ENCODE data around the gene NIPBL. TPM values are rescaled to one million over a fixed set of nuclear protein-coding genes. Genes with fewer than 3 reads are reported as not detected.

NIPBL gene
- total RNA-seq, 1 experiment from 2014 or later, result 124 TPM

- Histone ChIP-seq H3K4me3 (no peak overlapping the region), H4K20me1 (ENCODE audit: insufficient read depth) (no peaks in the 10 kb centered on the region), H3K4me2 (no peak overlapping the region), H3K9me3 (ENCODE audit: insufficient read depth, low read depth) (no peaks in the 10 kb centered on the region), H3K4me1 (replicated peaks; ENCODE audit: insufficient read depth) (no peaks in the 10 kb centered on the region), H3K36me3 (ENCODE audit: low read depth) (no peaks in the 10 kb centered on the region), H3K9me2 (ENCODE audit: insufficient read depth) (no peaks in the 10 kb centered on the region), H2AFZ (no peak overlapping the region), H3F3A (ENCODE audit: insufficient read depth, low read depth) (no peaks in the 10 kb centered on the region), H3K27me3 (ENCODE audit: insufficient read depth, low read depth) (no peaks in the 10 kb centered on the region), H3K27ac (no peak overlapping the region), H3K79me2 (ENCODE audit: low read depth) (no peaks in the 10 kb centered on the region)
- DNase-seq, result no peak
- BruUV-seq (replicated peaks), result no TSS peak
- ChIA-PET POLR2A (ENCODE audit: unreplicated experiment) (no interaction called here), CTCF (no interaction called here)
- TF ChIP-seq CTCF (conservative IDR thresholded peaks at IDR 0.05), result no peak
- TF ChIP-seq EZH2 (IDR thresholded peaks at IDR 0.05; ENCODE audit: low read depth), result no peak
- intact Hi-C loops (cut with micrococcal nuclease; ENCODE audit: unreplicated experiment), result no loop called here
Observed at GRCh38 chr5:37111426-37112382, 235.1 kb downstream of the NIPBL start.

- no peaks in the 10 kb centered on the region for H3K9me3 ChIP-seq (ENCODE audit: insufficient read depth, low read depth)
- H3K9me2 ChIP-seq (ENCODE audit: insufficient read depth), result no peaks in the 10 kb centered on the region
- no TSS peak for BruUV-seq (replicated peaks)
- POLR2A ChIA-PET (ENCODE audit: unreplicated experiment), result no interaction called here
- intact Hi-C loops (cut with micrococcal nuclease; ENCODE audit: unreplicated experiment), result no loop called here
- TF ChIP-seq EZH2 (IDR thresholded peaks at IDR 0.05; ENCODE audit: low read depth) (no peak), CTCF (conservative IDR thresholded peaks at IDR 0.05) (no peak)
- no peak for DNase-seq
- no peak overlapping the region for H3K27ac ChIP-seq
- no peak overlapping the region for H2AFZ ChIP-seq
- H3F3A ChIP-seq (ENCODE audit: insufficient read depth, low read depth), result no peaks in the 10 kb centered on the region
- H3K4me3 ChIP-seq, result no peak overlapping the region
- no peaks in the 10 kb centered on the region for H3K27me3 ChIP-seq (ENCODE audit: insufficient read depth, low read depth)
- no peaks in the 10 kb centered on the region for H4K20me1 ChIP-seq (ENCODE audit: insufficient read depth)
- CTCF ChIA-PET, result no interaction called here
- no peak overlapping the region for H3K4me2 ChIP-seq
- H3K36me3 ChIP-seq (ENCODE audit: low read depth), result no peaks in the 10 kb centered on the region
- no peaks in the 10 kb centered on the region for H3K4me1 ChIP-seq (replicated peaks; ENCODE audit: insufficient read depth)
- no peaks in the 10 kb centered on the region for H3K79me2 ChIP-seq (ENCODE audit: low read depth)
Observed at GRCh38 chr5:37112383-37112991, 235.9 kb downstream of the NIPBL start.
